Stimulated activated CD8-positive, alpha-beta memory T cell treated with anti-CD3 and anti-CD28 coated beads, Interleukin-15, amount 100 ng/mL, for 24 hours (primary cell): ENCODE results near the gene TNF.

Experiments
- DNase-seq: peaks from one replicate; pipeline ENCODE4 v3.0.0-alpha.2; 2020; ENCODE audit warnings: low read depth

The TNF gene

GRCh38 chr6:31575335-31575901 is at the start of gene TNF:
TSS of gene TNF (plus strand) at chr6:31575565. CDS start at chr6:31575742, 177 bp downstream.
- DNase-seq, result no peak

GRCh38 chr6:31525932-31526591 is 49.3 kb upstream of the TNF start:
- DNase-seq, result no peak

GRCh38 chr6:31528307-31528777 is 47.0 kb upstream of the TNF start:
- DNase-seq, result no peak

DNA sequence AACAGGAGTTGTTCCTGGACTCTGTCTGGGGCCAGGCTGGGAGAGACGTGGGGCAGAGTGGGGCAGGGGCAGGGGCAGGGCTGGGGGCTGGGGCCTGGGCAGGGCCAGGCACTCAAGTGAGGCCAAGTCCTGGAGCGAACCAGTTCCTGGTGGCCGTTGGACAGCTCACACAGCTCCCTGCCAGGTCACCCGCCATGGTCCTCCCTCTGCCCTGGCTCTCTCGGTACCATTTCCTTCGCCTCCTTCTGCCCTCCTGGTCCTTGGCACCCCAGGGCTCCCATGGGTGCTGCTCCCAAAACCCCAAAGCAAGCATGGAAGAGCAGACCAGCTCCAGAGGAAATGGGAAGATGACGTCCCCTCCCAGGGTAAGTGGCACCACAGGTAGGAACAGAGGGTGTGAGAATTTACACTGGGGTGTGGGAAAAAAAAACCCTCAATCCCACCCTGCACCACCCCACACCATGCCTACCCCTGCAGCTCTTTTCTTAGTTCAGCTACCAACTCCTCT is 46.5 kb upstream of the TNF start, which contains the start of gene MCCD1:
MCCD1 (plus strand) TSS at position 142 of the 508 bp plus-strand sequence; CDS start at position 195, 53 bp downstream.
- DNase-seq, result no peak

GRCh38 chr6:31529329-31530150 is 45.8 kb upstream of the TNF start:
- no peak for DNase-seq

DNA sequence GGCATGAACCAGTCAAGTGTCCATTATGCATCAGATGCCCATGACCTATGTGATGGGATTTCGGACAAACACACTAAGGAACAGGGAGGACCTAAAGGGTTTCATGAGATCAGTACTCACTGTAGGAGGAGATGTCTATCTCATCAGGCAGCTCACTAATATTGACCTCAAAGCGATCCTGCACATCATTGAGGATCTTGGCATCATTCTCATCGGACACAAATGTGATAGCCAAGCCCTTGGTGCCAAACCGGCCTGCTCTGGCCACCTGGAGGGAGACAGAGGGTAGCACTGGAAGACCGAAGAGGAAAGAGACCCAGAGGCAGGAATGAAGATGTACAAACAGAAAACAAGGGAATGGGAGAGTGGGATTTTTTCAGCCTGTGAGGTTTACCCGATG is 44.7 kb upstream of the TNF start:
- no peak for DNase-seq

DNA sequence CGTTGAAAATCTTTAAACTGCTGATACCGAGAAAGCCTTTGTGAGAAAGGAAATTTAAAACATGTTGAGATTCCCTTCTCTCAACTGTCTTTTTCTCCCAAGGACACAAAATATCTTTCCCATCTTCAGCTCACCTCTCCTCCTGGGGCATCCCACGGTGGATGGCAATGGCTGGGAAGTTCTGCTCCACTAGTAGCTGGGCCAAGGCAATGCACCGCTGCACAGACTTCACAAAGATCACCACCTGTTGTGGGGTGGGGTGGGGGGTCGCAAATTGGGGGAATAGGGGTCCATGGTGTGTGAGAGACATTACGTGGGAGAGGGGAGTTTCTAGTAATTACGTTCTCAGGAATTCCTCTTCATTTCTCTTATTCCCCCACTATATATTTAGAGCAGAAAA is 44.2 kb upstream of the TNF start:
- DNase-seq, result no peak

- DNase-seq, result no peak
Measured at GRCh38 chr6:31531771-31532643, 43.4 kb upstream of the TNF start.

DNA sequence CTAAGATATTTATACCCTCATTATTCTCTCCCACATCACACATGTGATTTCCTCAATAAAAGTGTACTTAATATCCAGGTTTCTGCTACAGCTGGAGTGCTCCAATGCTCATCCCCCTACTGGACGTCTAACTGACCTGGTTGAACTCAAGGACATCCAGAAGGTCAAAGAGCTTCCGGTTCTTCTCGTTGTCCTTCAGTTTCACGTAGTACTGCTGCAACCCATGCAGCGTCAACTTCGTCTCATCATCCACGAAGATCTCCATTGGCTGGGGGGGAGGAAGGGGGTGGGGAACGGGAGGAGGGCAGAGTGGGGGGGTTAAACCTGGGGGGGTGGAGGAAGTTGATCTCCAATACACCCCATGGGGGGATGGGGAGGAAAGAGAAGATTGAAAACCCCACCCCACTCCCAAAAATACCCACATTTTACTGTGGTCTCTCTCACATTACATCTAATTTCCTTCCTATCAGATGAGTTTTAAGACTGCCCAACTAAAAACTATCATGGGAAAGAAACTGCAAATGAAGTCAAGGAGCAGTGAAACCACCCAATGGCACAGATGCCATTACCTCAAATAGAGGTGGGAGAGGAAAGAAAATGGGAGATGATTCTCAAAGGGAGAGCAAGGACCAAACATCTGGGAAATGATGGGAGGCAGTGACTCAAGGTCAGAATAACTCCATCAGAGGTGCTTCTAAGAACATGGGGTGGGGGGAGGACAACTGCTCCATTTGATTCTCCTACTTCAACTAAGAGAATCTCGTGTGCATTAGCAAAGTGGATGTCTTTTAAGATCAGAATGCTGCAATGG is 42.5 kb upstream of the TNF start:
- DNase-seq, result no peak

DNA sequence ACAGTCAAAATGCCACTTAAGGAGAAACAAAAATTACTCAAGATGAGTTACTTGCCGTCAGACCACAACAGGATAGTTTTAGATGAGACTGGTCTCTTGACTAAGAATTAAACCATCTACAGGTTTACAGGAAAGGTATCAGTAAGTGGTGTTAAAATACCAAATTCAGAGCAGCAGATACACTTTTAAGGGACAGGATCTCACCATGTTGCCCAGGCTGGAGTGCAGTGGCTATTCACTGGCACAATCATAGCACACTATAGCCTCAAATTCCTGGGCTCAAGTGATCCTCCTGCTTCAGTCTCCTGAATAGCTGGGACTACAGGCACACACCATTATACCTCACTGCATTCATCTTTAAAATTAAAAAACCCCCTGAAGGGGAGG is 41.9 kb upstream of the TNF start:
- DNase-seq, result no peak

- no peak for DNase-seq
Measured at GRCh38 chr6:31534011-31534410, 41.4 kb upstream of the TNF start.

GRCh38 chr6:31534521-31535040 is 40.8 kb upstream of the TNF start:
- DNase-seq, result no peak

GRCh38 chr6:31535538-31536324 is 39.6 kb upstream of the TNF start:
- no peak for DNase-seq

GRCh38 chr6:31538805-31539400 is 36.5 kb upstream of the TNF start:
- DNase-seq, result no peak

- no peak for DNase-seq
Measured at GRCh38 chr6:31540640-31541039, 34.7 kb upstream of the TNF start.

GRCh38 chr6:31541059-31541657 is 34.2 kb upstream of the TNF start:
- DNase-seq, result no peak

- peak; percentile 73 for DNase-seq
Measured at GRCh38 chr6:31541658-31542521, 33.5 kb upstream of the TNF start, which contains the start of gene DDX39B. TSS of gene DDX39B (minus strand) at chr6:31542003. CDS start at chr6:31540532, 1,471 bp downstream.

GRCh38 chr6:31543639-31544038 is 31.7 kb upstream of the TNF start:
- DNase-seq, result no peak
